OCI-LY1 (cell line): Measurements from ENCODE around the gene NAA16.

ENCODE experiments used
- H2AFZ ChIP-seq: fragments of 200-600 bp; sonication (generic), shearing (Covaris generic); 2 replicates; pipeline ENCODE4 v1.6.0; 2014; ENCODE audit warnings: antibody characterized with exemption, mild to moderate bottlenecking, low read length
- H3F3A ChIP-seq: fragments of 200-600 bp; sonication (generic), shearing (Covaris generic); 2 replicates; pipeline ENCODE4 v1.6.0; 2014; ENCODE audit warnings: mild to moderate bottlenecking, antibody characterized with exemption, low read length, moderate library complexity; ENCODE audit not compliant: insufficient read depth
- H3K27ac ChIP-seq: fragments of 200-600 bp; sonication (generic); 2 replicates; pipeline ENCODE4 v1.5.1; 2014; ENCODE audit warnings: low read length, mixed run types, mild to moderate bottlenecking, low read depth; ENCODE audit not compliant: poor library complexity, severe bottlenecking
- H3K27me3 ChIP-seq: fragments of 200-600 bp; sonication (generic); 2 replicates; pipeline ENCODE4 v1.6.0; 2014; ENCODE audit warnings: antibody characterized with exemption, mild to moderate bottlenecking, low read length, moderate library complexity; ENCODE audit not compliant: insufficient read depth
- H3K36me3 ChIP-seq: fragments of 200-600 bp; sonication (generic); 2 replicates; pipeline ENCODE4 v1.6.1; 2014; ENCODE audit warnings: mild to moderate bottlenecking, antibody characterized with exemption, low read length, moderate library complexity, mixed read lengths; ENCODE audit not compliant: insufficient read depth
- H3K4me1 ChIP-seq: fragments of 200-600 bp; sonication (generic); 2 replicates; pipeline ENCODE4 v1.5.1; 2014; ENCODE audit warnings: mild to moderate bottlenecking, low read length, moderate library complexity; ENCODE audit not compliant: insufficient read depth, severe bottlenecking
- H3K4me2 ChIP-seq: fragments of 200-600 bp; sonication (generic), shearing (Covaris generic); 2 replicates; pipeline ENCODE4 v1.6.1; 2014; ENCODE audit warnings: low read length
- H3K4me3 ChIP-seq: fragments of 200-600 bp; sonication (generic); 2 replicates; pipeline ENCODE4 v1.5.1; 2014; ENCODE audit warnings: low read length, low read depth, mild to moderate bottlenecking, mixed read lengths; ENCODE audit not compliant: poor library complexity, severe bottlenecking
- H3K79me2 ChIP-seq: fragments of 200-600 bp; shearing (Covaris generic); 2 replicates; pipeline ENCODE4 v1.6.1; 2016; ENCODE audit warnings: mixed run types, low read length, mixed read lengths; ENCODE audit not compliant: insufficient read depth
- H3K9ac ChIP-seq: fragments of 200-600 bp; sonication (generic), shearing (Covaris generic); 2 replicates; pipeline ENCODE4 v1.6.1; 2014; ENCODE audit warnings: mild to moderate bottlenecking, low read length, mixed read lengths
- H3K9me2 ChIP-seq: fragments of 200-600 bp; sonication (generic), shearing (Covaris generic); 2 replicates; pipeline ENCODE4 v1.6.1; 2014; ENCODE audit warnings: low read depth, mild to moderate bottlenecking, low read length, mixed read lengths
- H3K9me3 ChIP-seq: fragments of 200-600 bp; shearing (Covaris generic); 2 replicates; pipeline ENCODE4 v1.6.1; 2014; ENCODE audit warnings: low read length, mixed read lengths
- H4K20me1 ChIP-seq: fragments of 200-600 bp; sonication (generic), shearing (Covaris generic); 2 replicates; pipeline ENCODE4 v1.6.0; 2016; ENCODE audit warnings: mild to moderate bottlenecking, low read length; ENCODE audit not compliant: insufficient read depth
- EZH2 ChIP-seq: fragments of 200-600 bp; sonication (generic), shearing (Covaris generic); IDR thresholded peaks from 2 replicates; pipeline ENCODE4 v1.8.0; 2017; ENCODE audit warnings: borderline replicate concordance, mixed run types, mild to moderate bottlenecking, antibody characterized with exemption, low read length, moderate library complexity, mixed read lengths
- TF ChIP-seq, protein P1 (sequence below): fragments of 200-600 bp; sonication (generic), shearing (Covaris generic); IDR thresholded peaks from 2 replicates; pipeline ENCODE4 v1.5.1; 2017; ENCODE audit warnings: mild to moderate bottlenecking, antibody characterized with exemption, low read length, moderate library complexity, mixed read lengths

NAA16 gene

DNA sequence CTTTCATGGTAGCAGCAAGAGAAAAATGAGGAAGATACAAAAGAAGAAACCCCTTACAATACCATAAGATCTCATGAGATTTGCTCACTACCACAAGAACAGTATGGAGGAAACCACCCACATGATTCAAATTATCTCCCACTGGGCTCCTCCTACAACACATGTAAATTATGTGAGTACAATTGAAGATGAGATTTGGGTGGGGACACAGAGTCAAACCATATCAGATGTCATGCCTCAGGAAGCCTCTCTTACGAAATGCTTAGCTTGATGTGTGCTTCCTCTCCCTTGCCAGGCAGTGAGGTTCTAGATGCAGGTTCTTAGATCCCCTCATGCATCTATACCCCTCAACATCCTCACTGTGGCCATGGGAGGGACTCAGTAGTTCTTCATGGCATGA is 83.1 kb downstream of the NAA16 start:
- Histone ChIP-seq H3F3A (no peaks in the 10 kb centered on the region), H4K20me1 (no peaks in the 10 kb centered on the region), H3K27ac (no peak overlapping the region), H3K9me2 (no peaks in the 10 kb centered on the region), H3K79me2 (no peaks in the 10 kb centered on the region), H3K4me3 (no peak overlapping the region), H3K27me3 (no peaks in the 10 kb centered on the region), H2AFZ (no peak overlapping the region), H3K9ac (no peak overlapping the region), H3K4me2 (no peak overlapping the region), H3K36me3 (no peaks in the 10 kb centered on the region), H3K4me1 (peaks cover 8% of the 10 kb centered on the region), H3K9me3 (no peaks in the 10 kb centered on the region)
- no peak for TF ChIP-seq EZH2
- TF ChIP-seq, protein P1, sequence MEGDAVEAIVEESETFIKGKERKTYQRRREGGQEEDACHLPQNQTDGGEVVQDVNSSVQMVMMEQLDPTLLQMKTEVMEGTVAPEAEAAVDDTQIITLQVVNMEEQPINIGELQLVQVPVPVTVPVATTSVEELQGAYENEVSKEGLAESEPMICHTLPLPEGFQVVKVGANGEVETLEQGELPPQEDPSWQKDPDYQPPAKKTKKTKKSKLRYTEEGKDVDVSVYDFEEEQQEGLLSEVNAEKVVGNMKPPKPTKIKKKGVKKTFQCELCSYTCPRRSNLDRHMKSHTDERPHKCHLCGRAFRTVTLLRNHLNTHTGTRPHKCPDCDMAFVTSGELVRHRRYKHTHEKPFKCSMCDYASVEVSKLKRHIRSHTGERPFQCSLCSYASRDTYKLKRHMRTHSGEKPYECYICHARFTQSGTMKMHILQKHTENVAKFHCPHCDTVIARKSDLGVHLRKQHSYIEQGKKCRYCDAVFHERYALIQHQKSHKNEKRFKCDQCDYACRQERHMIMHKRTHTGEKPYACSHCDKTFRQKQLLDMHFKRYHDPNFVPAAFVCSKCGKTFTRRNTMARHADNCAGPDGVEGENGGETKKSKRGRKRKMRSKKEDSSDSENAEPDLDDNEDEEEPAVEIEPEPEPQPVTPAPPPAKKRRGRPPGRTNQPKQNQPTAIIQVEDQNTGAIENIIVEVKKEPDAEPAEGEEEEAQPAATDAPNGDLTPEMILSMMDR: no peak

DNA sequence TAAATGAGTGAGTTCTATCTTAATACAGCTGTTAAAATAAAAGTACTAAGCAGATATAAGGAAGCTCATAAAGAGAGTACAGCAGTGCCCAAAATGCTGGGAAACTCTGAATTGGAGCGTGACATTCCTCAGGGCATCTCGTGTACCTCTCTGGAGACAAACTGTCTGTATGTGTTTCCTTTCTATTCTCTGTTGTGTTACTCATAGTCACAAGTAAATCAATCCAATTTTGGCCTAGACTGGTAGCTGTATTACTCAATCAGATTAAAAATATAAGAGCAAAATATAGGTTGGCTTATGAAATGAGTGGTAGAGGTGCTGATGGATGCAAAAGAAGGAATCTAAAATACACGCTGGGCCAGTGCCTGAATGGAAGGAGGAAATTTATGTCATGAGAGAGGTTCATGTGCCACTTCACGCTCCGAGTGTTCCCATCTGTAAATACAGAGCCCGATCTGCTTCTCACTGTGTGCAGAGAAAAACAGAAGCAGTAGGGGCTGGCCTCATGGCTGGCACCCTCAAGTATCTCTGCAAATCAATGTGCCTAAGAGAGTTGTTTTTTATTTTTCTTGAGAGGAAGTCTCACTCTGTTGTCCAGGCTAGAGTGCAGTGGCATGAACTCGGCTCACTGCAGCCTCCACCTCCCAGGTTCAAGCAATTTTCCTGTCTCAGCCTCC is 87.6 kb downstream of the NAA16 start:
- no peaks in the 10 kb centered on the region for H3K9me3 ChIP-seq
- H3K27ac ChIP-seq: peak overlapping the region; percentile 35
- H3K4me3 ChIP-seq: no peak overlapping the region
- no peaks in the 10 kb centered on the region for H3K9me2 ChIP-seq
- no peaks in the 10 kb centered on the region for H4K20me1 ChIP-seq
- H2AFZ ChIP-seq: peak overlapping the region; percentile 76
- TF ChIP-seq EZH2: no peak
- TF ChIP-seq, protein P1: no peak
- peaks cover 5% of the 10 kb centered on the region for H3K4me1 ChIP-seq
- H3K79me2 ChIP-seq: no peaks in the 10 kb centered on the region
- H3K27me3 ChIP-seq: no peaks in the 10 kb centered on the region
- no peaks in the 10 kb centered on the region for H3K36me3 ChIP-seq
- H3K4me2 ChIP-seq: no peak overlapping the region; the same call in 1 of the 2 replicates
- H3F3A ChIP-seq: no peaks in the 10 kb centered on the region
- H3K9ac ChIP-seq: no peak overlapping the region

DNA sequence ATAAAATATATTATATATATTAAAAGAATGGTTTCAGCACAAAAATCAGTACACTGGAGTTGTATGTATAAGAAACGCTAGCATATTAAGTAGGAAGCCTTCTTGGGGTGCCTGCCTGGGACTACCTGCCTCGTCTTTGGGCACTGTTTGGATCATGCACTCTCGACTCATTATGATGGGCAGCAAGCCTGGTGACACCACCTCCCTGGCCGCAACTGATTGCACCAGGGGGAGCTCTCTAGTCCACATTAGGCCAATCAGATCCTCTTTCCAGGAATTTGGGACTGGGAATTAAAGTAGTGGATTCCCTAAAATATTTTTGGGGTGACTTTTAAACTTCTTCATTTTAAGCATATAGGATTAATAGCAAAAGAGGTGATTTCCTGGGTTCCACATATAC is 90.3 kb downstream of the NAA16 start:
- no peaks in the 10 kb centered on the region for H3K9me2 ChIP-seq
- no peak overlapping the region for H3K27ac ChIP-seq
- no peak overlapping the region for H3K4me2 ChIP-seq
- H3K27me3 ChIP-seq: no peaks in the 10 kb centered on the region
- no peak overlapping the region for H2AFZ ChIP-seq
- no peaks in the 10 kb centered on the region for H3K9me3 ChIP-seq
- TF ChIP-seq, protein P1: no peak
- TF ChIP-seq EZH2: no peak
- H3K4me1 ChIP-seq: peaks cover 5% of the 10 kb centered on the region
- H3K79me2 ChIP-seq: no peaks in the 10 kb centered on the region
- no peak overlapping the region for H3K9ac ChIP-seq
- no peaks in the 10 kb centered on the region for H3F3A ChIP-seq
- H3K4me3 ChIP-seq: no peak overlapping the region
- H4K20me1 ChIP-seq: no peaks in the 10 kb centered on the region
- no peaks in the 10 kb centered on the region for H3K36me3 ChIP-seq
